ENCODE results near the gene KCNS1.

GRCh38 chr20:45098103-45098773 lies 2.7 kb downstream of the KCNS1 start:
- TF ChIP-seq POLR2A (IDR thresholded peaks at IDR 0.05; ENCODE audit: low read length) (no peak), JUN (IDR thresholded peaks at IDR 0.05) (no peak), FOSL2 (IDR thresholded peaks at IDR 0.05) (no peak), FOSL2 (CRISPR knock-in tag; IDR thresholded peaks at IDR 0.05) (no peak), HOXA7 (CRISPR knock-in tag; IDR thresholded peaks at IDR 0.05) (no peak), HMGXB4 (CRISPR knock-in tag; IDR thresholded peaks at IDR 0.05; ENCODE audit: borderline replicate concordance) (no peak), KDM1A (IDR thresholded peaks at IDR 0.05; ENCODE audit: low read depth) (no peak), ZNF302 (CRISPR knock-in tag; IDR thresholded peaks at IDR 0.05) (no peak)
- TF ChIP-seq, protein P1, sequence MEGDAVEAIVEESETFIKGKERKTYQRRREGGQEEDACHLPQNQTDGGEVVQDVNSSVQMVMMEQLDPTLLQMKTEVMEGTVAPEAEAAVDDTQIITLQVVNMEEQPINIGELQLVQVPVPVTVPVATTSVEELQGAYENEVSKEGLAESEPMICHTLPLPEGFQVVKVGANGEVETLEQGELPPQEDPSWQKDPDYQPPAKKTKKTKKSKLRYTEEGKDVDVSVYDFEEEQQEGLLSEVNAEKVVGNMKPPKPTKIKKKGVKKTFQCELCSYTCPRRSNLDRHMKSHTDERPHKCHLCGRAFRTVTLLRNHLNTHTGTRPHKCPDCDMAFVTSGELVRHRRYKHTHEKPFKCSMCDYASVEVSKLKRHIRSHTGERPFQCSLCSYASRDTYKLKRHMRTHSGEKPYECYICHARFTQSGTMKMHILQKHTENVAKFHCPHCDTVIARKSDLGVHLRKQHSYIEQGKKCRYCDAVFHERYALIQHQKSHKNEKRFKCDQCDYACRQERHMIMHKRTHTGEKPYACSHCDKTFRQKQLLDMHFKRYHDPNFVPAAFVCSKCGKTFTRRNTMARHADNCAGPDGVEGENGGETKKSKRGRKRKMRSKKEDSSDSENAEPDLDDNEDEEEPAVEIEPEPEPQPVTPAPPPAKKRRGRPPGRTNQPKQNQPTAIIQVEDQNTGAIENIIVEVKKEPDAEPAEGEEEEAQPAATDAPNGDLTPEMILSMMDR (IDR thresholded peaks at IDR 0.05) = no peak

Measured in A549 (cell line).